Glomerular endothelial cell (primary cell): ENCODE measurements around the gene MPPED1. TPM values are rescaled to one million over a fixed set of nuclear protein-coding genes. Genes with fewer than 3 reads are reported as not detected.

Experiments
- DNase-seq: peaks from one replicate; pipeline ENCODE4 v3.0.0-alpha.2; 2011; ENCODE audit warnings: low read depth, low spot score; ENCODE audit errors: extremely low read depth
- total RNA-seq: library from RNA; depleted of rRNA; stranded (reverse); fragments of >200 nt; gene quantifications from 2 replicates; pipeline ENCODE4 v1.2.3, GENCODE V29; 2015

The MPPED1 gene
- total RNA-seq, 1 donor from 2014 or later, result 0.06 TPM

DNA sequence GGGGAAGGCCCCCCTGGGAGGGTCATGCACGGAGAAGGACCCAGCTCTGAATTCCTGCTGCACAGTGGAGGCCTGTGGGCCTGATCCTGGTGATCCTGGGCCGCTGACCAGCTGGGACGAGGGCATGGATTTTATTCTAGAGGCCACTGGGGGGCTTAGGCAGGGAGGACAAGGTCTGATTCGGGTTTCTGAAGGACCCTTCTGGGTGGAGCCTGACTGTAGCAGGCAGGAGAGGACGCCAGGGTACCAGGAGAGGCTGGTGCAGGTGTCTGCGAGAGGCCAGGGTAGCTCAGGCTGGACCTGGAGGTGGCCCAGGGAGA, 31.3 kb downstream of the MPPED1 start:
- no peak for DNase-seq

DNA sequence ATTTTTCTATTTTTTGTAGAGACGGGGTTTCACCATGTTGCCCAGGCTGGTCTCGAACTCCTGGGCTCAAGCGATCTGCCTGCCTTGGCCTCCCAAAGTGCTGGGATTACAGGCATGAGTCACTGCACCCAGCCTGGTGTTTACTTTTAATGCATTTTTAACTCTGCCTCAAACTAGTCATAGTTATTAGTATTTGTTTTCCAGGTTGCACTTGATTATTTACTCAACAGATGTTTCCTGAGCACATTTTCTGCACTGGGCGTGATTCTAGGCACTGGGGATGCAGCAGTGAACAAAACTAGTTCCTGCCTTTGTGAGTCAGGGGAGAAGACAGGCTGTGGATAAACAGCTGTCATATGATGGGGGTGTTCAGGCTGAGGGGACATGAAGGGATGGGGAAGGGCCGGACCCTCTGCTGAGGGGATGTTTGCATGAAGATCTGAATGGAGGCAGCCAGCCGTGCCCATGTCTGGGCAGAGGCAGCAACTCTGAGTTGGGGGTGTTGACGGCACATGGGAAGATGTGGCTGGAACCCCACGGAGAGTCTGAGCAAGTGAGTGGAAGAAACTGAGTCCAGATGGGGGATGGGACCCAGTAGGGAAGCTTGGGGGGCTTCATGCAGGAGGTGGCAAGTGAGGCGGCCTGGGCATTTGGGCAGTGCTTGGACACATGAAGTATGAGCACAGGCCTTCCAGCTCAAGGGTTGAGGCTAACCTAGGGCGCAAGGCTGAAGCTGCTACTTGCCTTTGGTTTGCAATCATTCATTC, 34.4 kb downstream of the MPPED1 start:
- peak; percentile 7 for DNase-seq

GRCh38 chr22:43446916-43447315, 35.1 kb downstream of the MPPED1 start:
- no peak for DNase-seq

DNA sequence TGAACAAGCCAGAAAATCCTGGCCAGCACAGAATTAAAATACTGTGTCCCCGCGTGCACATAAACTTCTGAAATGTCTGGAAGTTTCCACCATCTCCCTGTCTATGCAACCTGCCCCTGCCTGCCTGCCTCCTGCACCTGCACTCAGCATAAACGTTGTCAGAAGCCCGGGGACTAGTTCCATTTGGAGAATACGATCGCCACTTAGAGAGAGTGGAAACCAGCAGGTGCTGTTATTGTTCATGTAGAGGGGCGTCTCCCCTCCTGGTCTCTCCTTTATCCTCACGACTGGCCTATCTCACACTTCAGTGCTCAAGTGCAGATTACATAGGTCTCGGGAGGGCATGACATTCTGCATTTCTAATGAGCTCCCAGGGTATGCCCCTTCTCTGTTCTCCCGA, 35.6 kb downstream of the MPPED1 start:
- DNase-seq, result no peak

DNA sequence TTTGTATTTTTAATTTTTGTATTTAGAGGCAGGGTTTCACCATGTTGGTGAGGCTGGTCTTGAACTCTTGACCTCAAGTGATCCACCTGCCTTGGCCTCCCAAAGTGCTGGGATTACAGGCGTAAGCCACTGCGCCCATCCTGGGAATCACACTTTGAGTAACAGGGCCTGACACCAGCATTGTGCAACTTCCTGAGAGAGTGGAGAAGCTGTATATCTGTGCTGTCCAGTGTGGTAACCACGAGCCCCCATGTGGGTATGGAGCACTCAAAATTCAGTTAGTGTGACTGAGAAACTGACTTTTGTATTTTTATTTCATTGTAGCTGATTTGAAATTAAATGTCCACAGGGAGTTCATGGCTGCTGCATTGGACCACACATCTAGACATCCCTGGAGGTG, 36.2 kb downstream of the MPPED1 start:
- DNase-seq, result no peak

DNA sequence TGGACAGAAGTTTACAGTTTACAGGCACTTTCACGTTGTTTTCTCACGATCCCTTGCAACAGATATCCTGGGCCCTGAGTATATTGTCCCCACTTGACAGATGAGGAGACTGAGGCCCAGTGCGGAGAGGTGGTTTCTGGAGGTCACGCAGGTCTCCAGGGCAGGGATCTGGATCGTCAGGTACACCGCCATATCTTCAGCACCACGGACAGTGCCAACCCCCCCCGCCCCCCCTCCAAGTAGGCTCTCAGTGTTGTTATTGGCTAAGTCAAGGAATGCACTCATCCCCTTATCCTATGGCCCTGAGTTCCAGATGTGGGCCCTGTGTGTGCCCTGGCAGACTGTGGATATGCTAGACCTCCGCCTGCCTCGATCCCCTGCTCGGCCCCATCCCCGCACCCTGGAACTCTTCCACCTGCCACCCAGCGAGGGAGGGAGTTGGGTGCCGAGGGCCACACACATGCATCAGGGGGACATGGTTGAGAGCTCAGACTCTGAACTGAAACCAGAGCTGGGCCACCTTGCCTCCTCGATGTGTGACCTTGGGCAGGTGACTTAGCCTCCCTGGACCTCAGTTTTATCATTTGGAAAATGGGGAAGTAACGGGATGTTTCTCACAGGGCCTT, 37.5 kb downstream of the MPPED1 start:
- DNase-seq, result no peak

- DNase-seq, result no peak
Observed at GRCh38 chr22:43449831-43450225, 38.0 kb downstream of the MPPED1 start.

DNA sequence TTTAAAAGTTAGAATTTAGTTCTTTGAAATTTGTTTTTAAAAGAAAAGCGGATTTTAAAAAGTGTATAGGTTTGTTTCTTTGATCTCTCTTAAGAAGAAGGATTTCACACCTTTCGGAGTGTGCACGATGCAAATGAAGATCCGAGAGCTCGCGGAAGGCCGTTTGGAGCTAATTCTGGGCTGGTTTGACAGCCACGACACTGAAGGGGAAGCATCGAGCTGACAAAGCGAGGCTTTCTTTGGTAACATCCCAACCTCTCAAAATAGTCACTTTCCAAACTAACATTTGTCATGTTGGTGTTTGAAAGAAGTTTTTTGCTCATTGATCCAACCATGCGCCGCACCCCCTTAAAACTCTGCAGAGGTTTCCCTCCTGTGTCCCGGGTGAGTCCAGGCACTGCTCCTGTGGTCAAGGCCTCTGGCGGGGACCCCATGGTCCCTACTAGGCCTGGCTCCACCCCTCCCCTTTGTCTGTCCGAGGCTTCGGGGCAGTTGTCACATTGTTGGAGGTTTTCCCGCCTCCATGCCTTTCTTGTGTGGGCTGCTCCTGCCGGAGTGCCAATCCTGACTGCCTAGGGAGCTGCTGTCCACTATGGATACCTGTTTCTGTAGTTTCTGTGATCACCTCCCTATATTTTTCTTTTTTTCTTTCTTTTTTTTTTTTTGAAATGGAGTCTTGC, 39.7 kb downstream of the MPPED1 start:
- no peak for DNase-seq

DNA sequence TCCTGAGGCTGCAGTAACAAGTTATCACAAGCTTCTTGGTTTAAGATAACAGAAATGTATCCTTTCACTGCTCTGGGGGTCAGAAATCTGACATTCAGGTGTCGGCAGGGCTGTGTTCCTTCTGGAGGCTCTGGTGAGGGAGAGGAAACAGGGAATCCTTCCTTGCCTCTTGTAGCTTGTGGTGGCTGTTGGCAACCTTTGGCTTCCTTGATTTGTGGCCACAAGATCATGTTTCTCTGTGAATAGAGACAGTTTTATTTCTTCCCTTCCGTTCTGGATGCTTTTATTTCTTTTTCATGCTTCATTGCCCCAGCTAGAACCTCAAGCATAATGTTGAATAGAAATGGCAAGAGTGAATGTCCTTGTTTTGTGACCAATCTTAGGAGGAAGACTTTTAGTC, 44.0 kb downstream of the MPPED1 start:
- no peak for DNase-seq

DNA sequence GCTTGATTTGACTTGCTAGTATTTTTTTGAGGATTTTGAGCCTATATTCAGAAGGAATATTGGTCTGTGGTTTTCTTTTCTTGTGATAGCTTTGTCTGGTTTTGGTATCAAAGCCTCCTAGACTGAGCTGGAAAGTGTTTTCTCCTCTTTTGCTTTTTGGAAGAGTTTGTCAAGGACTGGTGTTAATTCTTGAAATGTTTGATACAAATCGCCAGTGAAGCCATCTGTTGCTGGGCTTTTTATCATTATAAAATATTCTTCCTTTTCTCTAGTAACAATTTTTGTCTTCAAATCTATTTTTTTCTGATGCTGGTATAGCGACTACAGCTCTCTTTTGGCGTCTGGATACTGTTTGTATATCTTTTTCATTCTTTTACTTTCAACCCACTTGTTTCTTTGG, 45.2 kb downstream of the MPPED1 start:
- no peak for DNase-seq

DNA sequence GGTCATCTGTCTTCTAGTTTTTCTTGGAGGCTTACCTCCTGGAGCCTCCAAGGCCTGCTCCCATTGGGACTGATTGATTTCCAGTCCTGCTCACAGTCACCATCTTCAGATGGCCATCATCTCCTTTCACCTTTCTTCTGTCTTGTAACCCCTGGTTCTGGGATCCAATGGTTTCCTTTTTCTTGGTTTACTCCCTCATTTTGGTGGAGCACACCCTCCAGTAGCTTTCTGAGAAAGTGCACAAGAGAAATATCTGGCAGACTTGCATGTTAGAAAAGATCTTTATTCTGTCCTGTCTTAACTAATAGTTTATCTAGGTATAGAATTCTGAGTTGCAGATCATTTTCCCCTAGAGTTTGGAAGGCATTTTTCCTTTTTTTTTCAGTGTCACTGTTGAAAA, 50.9 kb downstream of the MPPED1 start:
- DNase-seq, result no peak

DNA sequence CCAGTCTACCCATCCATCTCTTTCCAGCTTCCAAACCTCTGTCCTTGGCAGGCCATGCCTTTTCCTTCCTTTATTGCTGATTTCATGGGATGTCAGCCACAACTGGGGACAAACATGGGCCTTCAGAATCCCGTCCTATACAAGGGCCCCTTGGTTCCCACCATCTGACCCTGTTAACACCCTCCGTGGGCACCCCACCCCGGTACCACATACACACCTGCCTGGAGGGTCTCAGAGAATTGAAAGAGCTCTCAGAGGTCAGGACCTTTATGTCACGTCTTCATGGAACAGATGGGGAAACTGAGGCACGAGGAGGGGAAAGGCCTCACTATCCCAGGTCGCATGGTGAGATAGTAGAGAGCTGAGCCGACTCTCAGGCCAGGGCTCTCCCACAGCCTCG, 53.0 kb downstream of the MPPED1 start:
- no peak for DNase-seq

DNA sequence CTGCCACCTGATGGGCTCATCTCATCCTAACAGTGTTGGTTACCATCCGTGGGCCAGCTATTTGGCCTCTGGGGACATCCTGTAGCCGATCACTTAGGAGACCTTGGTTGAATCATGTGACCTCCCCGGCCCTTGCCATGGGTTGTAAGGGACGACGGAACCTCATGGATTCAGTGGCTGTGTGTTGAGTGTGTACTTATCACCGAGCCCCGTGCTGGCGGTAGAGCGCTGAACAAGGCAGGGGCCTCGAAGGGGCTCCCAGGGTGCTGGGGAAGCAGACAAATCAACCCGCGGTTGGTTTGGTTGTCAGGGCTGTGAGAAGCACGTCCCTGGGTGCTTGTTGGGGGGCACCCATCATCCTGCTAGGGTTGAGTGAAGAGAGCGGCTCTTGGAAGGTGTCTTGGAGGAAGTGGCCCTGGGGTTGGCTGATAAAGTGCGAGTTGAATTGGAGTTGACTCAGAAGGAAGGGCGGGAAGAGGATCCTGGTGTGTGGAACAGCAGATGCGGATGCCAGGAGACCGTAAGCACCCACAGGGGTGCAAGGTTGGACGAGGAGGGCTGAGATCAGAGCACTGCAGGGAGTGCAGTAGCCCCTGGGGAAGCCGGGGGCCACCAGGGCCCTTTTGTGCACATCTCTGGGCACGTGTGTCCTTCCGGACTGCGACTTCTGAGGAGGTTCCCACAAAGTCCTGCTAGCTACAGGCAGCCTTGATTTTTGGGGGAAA, 53.6 kb downstream of the MPPED1 start:
- DNase-seq, result no peak

GRCh38 chr22:43466710-43467109, 54.9 kb downstream of the MPPED1 start:
- DNase-seq, result no peak

- no peak for DNase-seq
Observed at GRCh38 chr22:43467216-43467940, 55.6 kb downstream of the MPPED1 start.

GRCh38 chr22:43470253-43470652, 58.4 kb downstream of the MPPED1 start:
- no peak for DNase-seq

GRCh38 chr22:43470941-43471585, 59.2 kb downstream of the MPPED1 start:
- DNase-seq, result no peak

- no peak for DNase-seq
Observed at GRCh38 chr22:43471606-43472135, 59.9 kb downstream of the MPPED1 start.

GRCh38 chr22:43473031-43473430, 61.2 kb downstream of the MPPED1 start:
- DNase-seq, result no peak

GRCh38 chr22:43473441-43473840, 61.6 kb downstream of the MPPED1 start:
- no peak for DNase-seq
